GM08714 (cell line): ENCODE measurements around the gene MYMK.

ENCODE experiments used
- H3K4me3 ChIP-seq: fragments of 200-500 bp; sonication (Bioruptor generic); 2 replicates; pipeline ENCODE4 v1.5.1; 2014; ENCODE audit warnings: mild to moderate bottlenecking, low read length, inconsistent platforms
- ZNF274 ChIP-seq: IDR thresholded peaks from 2 replicates; pipeline ENCODE4 v1.6.1; 2012; ENCODE audit warnings: mild to moderate bottlenecking, low read depth, low read length

The MYMK gene

GRCh38 chr9:133472277-133472645, 52.5 kb downstream of the MYMK start:
- no peak overlapping the region for H3K4me3 ChIP-seq
- TF ChIP-seq ZNF274, result no peak

- H3K4me3 ChIP-seq, result no peak overlapping the region
- TF ChIP-seq ZNF274, result no peak
These were observed 53.0 kb downstream of the MYMK start for GRCh38 chr9:133471551-133472276.

GRCh38 chr9:133470988-133471387, 53.8 kb downstream of the MYMK start:
- no peak for TF ChIP-seq ZNF274
- no peak overlapping the region for H3K4me3 ChIP-seq

GRCh38 chr9:133470427-133470924, 54.3 kb downstream of the MYMK start:
- no peak for TF ChIP-seq ZNF274
- H3K4me3 ChIP-seq, result no peak overlapping the region

GRCh38 chr9:133468777-133469421, 55.9 kb downstream of the MYMK start:
- no peak overlapping the region for H3K4me3 ChIP-seq
- TF ChIP-seq ZNF274, result no peak

- no peak for TF ChIP-seq ZNF274
- H3K4me3 ChIP-seq, result no peak overlapping the region
These were observed 56.4 kb downstream of the MYMK start for GRCh38 chr9:133468374-133468773.

GRCh38 chr9:133467101-133467500, 57.7 kb downstream of the MYMK start:
- TF ChIP-seq ZNF274, result no peak
- no peak overlapping the region for H3K4me3 ChIP-seq

GRCh38 chr9:133465984-133466383, 58.8 kb downstream of the MYMK start:
- no peak for TF ChIP-seq ZNF274

GRCh38 chr9:133464638-133465037, 60.1 kb downstream of the MYMK start:
- TF ChIP-seq ZNF274, result no peak
- H3K4me3 ChIP-seq, result no peak overlapping the region

More at GRCh38 chr9:133465984-133466383, 58.8 kb downstream of the MYMK start:
- H3K4me3 ChIP-seq, result no peak overlapping the region
